Adipocyte (in vitro differentiated cells): ENCODE measurements around the gene ZNF385A.

Experiments used
- DNase-seq: peaks from one replicate; pipeline ENCODE4 v3.0.0-alpha.2; 2015; ENCODE audit warnings: low read depth
- H3K27me3 ChIP-seq: replicated peaks from 2 replicates; pipeline ENCODE4 v1.7.0; 2013; ENCODE audit warnings: mild to moderate bottlenecking, low read length, moderate library complexity; ENCODE audit not compliant: control insufficient read depth, insufficient read depth
- H3K36me3 ChIP-seq: 2 replicates; pipeline ENCODE4 v1.7.0; 2013; ENCODE audit warnings: low read length, mild to moderate bottlenecking, moderate library complexity; ENCODE audit not compliant: control insufficient read depth, insufficient read depth, severe bottlenecking
- H3K4me1 ChIP-seq: 2 replicates; pipeline ENCODE4 v1.7.0; 2013; ENCODE audit warnings: mild to moderate bottlenecking, low read length, moderate library complexity; ENCODE audit not compliant: control insufficient read depth, insufficient read depth
- H3K4me3 ChIP-seq: 2 replicates; pipeline ENCODE4 v1.7.0; 2013; ENCODE audit warnings: mild to moderate bottlenecking, low read length, moderate library complexity
- H3K9ac ChIP-seq: 2 replicates; pipeline ENCODE4 v1.7.0; 2013; ENCODE audit warnings: mild to moderate bottlenecking, low read length, moderate library complexity
- H3K9me3 ChIP-seq: 2 replicates; pipeline ENCODE4 v1.7.0; 2013; ENCODE audit warnings: mild to moderate bottlenecking, low read length, moderate library complexity; ENCODE audit not compliant: control insufficient read depth

ZNF385A gene

GRCh38 chr12:54341378-54342300 lies 42.9 kb downstream of the ZNF385A start:
- H3K27me3 ChIP-seq: no peaks in the 10 kb centered on the region
- H3K9me3 ChIP-seq: no peaks in the 10 kb centered on the region
- no peak for DNase-seq
- H3K9ac ChIP-seq: no peak overlapping the region
- H3K4me3 ChIP-seq: no peak overlapping the region
- peaks cover 38% of the 10 kb centered on the region for H3K4me1 ChIP-seq
- H3K36me3 ChIP-seq: peaks cover 43% of the 10 kb centered on the region

GRCh38 chr12:54340846-54341245 lies 43.7 kb downstream of the ZNF385A start:
- DNase-seq: no peak
- Histone ChIP-seq H3K4me3 (no peak overlapping the region), H3K9me3 (no peaks in the 10 kb centered on the region), H3K4me1 (peaks cover 38% of the 10 kb centered on the region), H3K9ac (no peak overlapping the region), H3K27me3 (no peaks in the 10 kb centered on the region), H3K36me3 (peaks cover 38% of the 10 kb centered on the region)

- no peak overlapping the region for H3K4me3 ChIP-seq
- peaks cover 38% of the 10 kb centered on the region for H3K4me1 ChIP-seq
- peaks cover 26% of the 10 kb centered on the region for H3K36me3 ChIP-seq
- H3K9ac ChIP-seq: no peak overlapping the region
- peak; percentile 29 for DNase-seq
- no peaks in the 10 kb centered on the region for H3K9me3 ChIP-seq
- H3K27me3 ChIP-seq: no peaks in the 10 kb centered on the region
These were observed 45.7 kb downstream of the ZNF385A start for GRCh38 chr12:54338698-54339296.

- Histone ChIP-seq H3K4me3 (peak overlapping the region; percentile 21), H3K9me3 (no peaks in the 10 kb centered on the region), H3K9ac (peak overlapping the region; percentile 14), H3K36me3 (peaks cover 18% of the 10 kb centered on the region), H3K4me1 (peaks cover 38% of the 10 kb centered on the region), H3K27me3 (no peaks in the 10 kb centered on the region)
- peak; percentile 31 for DNase-seq
These were observed 46.5 kb downstream of the ZNF385A start for GRCh38 chr12:54337854-54338650.

GRCh38 chr12:54337280-54337842 lies 47.2 kb downstream of the ZNF385A start:
- DNase-seq: no peak
- Histone ChIP-seq H3K36me3 (peaks cover 11% of the 10 kb centered on the region), H3K4me3 (peak overlapping the region; percentile 21), H3K4me1 (peaks cover 41% of the 10 kb centered on the region), H3K27me3 (no peaks in the 10 kb centered on the region), H3K9ac (peak overlapping the region; percentile 14), H3K9me3 (no peaks in the 10 kb centered on the region)

- Histone ChIP-seq H3K27me3 (no peaks in the 10 kb centered on the region), H3K9ac (no peak overlapping the region), H3K9me3 (no peaks in the 10 kb centered on the region), H3K4me3 (no peak overlapping the region), H3K4me1 (peaks cover 38% of the 10 kb centered on the region), H3K36me3 (no peaks in the 10 kb centered on the region)
- DNase-seq: no peak
These were observed 51.0 kb downstream of the ZNF385A start for GRCh38 chr12:54333420-54334034.

GRCh38 chr12:54331461-54331860 lies 53.1 kb downstream of the ZNF385A start:
- Histone ChIP-seq H3K9ac (no peak overlapping the region), H3K4me1 (peaks cover 25% of the 10 kb centered on the region), H3K27me3 (no peaks in the 10 kb centered on the region), H3K36me3 (no peaks in the 10 kb centered on the region), H3K9me3 (no peaks in the 10 kb centered on the region), H3K4me3 (no peak overlapping the region)
- DNase-seq: no peak

- no peak for DNase-seq
- no peak overlapping the region for H3K4me3 ChIP-seq
- H3K27me3 ChIP-seq: no peaks in the 10 kb centered on the region
- H3K9ac ChIP-seq: no peak overlapping the region
- no peaks in the 10 kb centered on the region for H3K9me3 ChIP-seq
- peaks cover 28% of the 10 kb centered on the region for H3K4me1 ChIP-seq
- H3K36me3 ChIP-seq: no peaks in the 10 kb centered on the region
These were observed 54.1 kb downstream of the ZNF385A start for GRCh38 chr12:54330442-54330841.

GRCh38 chr12:54329759-54330158 lies 54.8 kb downstream of the ZNF385A start:
- Histone ChIP-seq H3K4me1 (peaks cover 28% of the 10 kb centered on the region), H3K9ac (no peak overlapping the region), H3K36me3 (no peaks in the 10 kb centered on the region), H3K9me3 (no peaks in the 10 kb centered on the region), H3K27me3 (no peaks in the 10 kb centered on the region), H3K4me3 (no peak overlapping the region)
- no peak for DNase-seq

GRCh38 chr12:54328595-54329337 lies 55.8 kb downstream of the ZNF385A start:
- Histone ChIP-seq H3K4me1 (peaks cover 28% of the 10 kb centered on the region), H3K4me3 (no peak overlapping the region), H3K36me3 (no peaks in the 10 kb centered on the region), H3K9me3 (no peaks in the 10 kb centered on the region), H3K9ac (no peak overlapping the region), H3K27me3 (no peaks in the 10 kb centered on the region)
- DNase-seq: no peak
